LNCaP clone FGC (cell line): ENCODE results near the gene MBOAT7.

Source experiments
- DNase-seq: peaks from one replicate; pipeline ENCODE4 v3.0.0-alpha.2; 2011; ENCODE audit warnings: low read depth
- H3K4me3 ChIP-seq: 2 replicates; pipeline ENCODE4 v1.5.1; 2011; ENCODE audit warnings: mild to moderate bottlenecking, low read depth, low read length, control low read depth
- CTCF ChIP-seq: IDR thresholded peaks from 2 replicates; pipeline ENCODE4 v1.5.1; 2012; ENCODE audit warnings: mild to moderate bottlenecking; ENCODE audit not compliant: control insufficient read depth, insufficient read depth; ENCODE audit errors: extremely low read depth

The MBOAT7 gene

DNA sequence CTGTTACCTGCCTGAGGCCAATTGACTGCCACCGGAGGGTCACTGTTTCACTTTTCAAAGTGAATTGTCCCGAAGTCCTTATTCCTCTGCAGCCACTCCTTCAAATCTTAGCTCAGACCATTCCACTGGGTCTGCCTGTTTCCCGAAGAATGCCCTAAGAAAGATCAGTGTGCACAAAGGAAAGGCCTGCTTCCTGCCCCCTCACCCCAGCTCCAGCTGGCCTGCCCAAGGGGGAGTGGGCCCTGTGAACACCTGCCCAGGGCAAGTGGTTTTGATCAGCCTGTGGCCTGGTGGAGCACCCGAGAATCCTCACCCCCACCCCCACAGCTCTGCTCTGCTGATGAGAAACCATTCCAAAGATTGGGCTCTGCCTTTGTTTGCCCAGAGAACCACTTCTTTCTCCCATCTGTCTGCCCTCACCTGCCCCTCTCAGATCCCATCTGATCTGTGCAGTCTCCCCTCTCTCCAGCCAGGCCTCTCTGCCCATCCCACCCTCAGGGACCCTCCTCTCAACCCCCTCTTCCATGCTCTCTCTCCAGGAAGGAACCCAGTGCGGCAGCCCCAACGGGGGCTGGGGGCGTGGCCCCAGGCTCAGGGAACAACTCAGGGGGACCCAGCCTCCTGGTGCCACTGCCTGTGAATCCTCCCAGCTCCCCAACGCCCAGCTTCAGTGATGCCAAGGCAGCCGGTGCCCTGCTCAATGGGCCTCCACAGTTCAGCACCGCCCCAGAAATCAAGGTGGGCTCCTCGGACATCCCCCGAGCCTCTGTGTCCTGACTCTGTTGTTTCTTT lies 40.2 kb downstream of the MBOAT7 start:
- DNase-seq = no peak
- no peak overlapping the region for H3K4me3 ChIP-seq
- TF ChIP-seq CTCF = no peak

- H3K4me3 ChIP-seq = no peak overlapping the region
- DNase-seq = no peak
- TF ChIP-seq CTCF = no peak
Observed at GRCh38 chr19:54148158-54148557, 41.2 kb downstream of the MBOAT7 start.

DNA sequence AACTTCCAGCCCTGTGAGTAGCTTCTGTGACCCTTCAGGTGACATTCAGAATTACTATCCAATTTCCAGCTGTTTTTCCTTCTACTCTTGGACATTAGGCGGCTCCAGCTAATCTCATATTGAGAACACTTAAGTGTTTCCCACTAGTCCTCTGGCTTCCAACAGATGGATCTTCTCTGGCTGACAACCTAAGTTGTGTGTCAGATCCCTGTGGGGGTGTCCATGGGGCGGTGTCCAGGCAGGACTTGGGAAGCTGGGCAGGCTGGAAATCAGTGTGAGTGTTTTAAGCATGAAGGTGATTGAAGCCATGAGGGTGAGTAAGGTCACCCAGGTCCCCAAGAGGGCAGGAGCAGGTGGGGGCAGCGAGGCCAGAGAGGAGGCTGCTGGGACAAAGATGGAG lies 41.7 kb downstream of the MBOAT7 start:
- no peak for DNase-seq
- no peak overlapping the region for H3K4me3 ChIP-seq
- TF ChIP-seq CTCF = no peak

- DNase-seq = no peak
- no peak for TF ChIP-seq CTCF
Observed at GRCh38 chr19:54145541-54146158, 43.7 kb downstream of the MBOAT7 start.

DNA sequence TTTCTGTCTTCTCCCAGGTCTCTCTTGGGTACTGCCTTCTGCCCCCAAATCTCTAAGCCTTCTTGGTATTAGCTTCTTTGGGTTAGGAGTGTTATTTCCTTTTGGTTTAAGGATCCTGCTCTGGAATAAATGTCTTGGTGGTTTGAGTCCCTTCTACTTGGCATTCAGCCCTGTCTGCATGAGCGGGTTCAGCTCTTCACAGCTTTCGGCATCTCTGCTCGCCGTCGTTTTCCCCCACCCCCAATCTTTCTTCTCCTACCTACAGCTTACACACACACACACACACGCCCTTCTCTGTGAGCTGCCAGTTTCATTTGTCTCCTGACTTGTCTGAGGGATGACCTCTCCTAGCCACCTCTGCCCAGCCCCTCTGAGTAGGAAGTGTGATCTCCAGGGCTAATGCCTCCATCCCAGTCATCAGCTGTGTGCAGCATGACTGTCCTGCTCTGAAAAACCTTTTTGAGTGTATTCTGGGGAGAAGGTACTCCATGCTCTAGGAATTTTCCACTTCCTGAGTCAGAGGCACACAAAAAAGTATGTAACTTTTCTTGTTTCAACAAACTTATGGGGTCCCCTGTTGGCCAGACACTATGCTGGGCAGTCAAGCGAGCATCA lies 47.1 kb downstream of the MBOAT7 start:
- H3K4me3 ChIP-seq = no peak overlapping the region
- DNase-seq = no peak
- no peak for TF ChIP-seq CTCF

More at GRCh38 chr19:54145541-54146158, 43.7 kb downstream of the MBOAT7 start:
- no peak overlapping the region for H3K4me3 ChIP-seq

GRCh38 chr19:54141356-54141755 lies 48.0 kb downstream of the MBOAT7 start:
- no peak for TF ChIP-seq CTCF
- no peak for DNase-seq
- no peak overlapping the region for H3K4me3 ChIP-seq
